Measurements from ENCODE around the gene ZNF397.
"Not testable (repeated sequence)": the region's sequence is repeated elsewhere in the genome, so short reads cannot be mapped to it uniquely, and the experiment has no call there.

The ZNF397 gene

DNA sequence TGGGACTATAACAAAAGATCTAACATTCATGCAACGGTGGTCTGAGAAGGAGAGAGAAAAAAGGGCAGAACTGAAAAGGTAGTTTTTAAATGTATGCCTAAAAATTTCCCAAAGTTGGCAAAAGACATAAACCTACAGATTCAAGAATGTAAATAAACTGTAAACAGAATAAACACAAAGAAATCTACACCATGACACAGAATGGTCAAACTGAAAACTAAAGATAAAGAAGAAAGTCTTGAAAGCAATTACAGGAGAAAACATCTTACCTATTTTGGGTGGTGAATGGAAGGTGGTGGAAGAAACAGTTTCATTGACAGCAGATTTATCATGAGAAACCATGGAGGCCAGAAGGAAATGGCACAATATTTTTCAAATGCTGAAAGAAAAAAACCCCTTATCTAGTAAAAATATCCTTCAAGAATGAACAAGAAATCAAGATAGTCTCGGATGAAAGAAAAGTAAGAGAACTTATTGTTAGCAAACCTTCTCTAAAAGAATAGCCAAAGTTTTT lies 35.6 kb upstream of the ZNF397 start:
- DNase-seq (ENCODE audit: insufficient read length, low spot score) = no peak
- FAIRE-seq = peak; percentile 75
- TF ChIP-seq CTCF (IDR thresholded peaks at IDR 0.05; ENCODE audit: insufficient read depth, missing control alignments) = no peak

DNA sequence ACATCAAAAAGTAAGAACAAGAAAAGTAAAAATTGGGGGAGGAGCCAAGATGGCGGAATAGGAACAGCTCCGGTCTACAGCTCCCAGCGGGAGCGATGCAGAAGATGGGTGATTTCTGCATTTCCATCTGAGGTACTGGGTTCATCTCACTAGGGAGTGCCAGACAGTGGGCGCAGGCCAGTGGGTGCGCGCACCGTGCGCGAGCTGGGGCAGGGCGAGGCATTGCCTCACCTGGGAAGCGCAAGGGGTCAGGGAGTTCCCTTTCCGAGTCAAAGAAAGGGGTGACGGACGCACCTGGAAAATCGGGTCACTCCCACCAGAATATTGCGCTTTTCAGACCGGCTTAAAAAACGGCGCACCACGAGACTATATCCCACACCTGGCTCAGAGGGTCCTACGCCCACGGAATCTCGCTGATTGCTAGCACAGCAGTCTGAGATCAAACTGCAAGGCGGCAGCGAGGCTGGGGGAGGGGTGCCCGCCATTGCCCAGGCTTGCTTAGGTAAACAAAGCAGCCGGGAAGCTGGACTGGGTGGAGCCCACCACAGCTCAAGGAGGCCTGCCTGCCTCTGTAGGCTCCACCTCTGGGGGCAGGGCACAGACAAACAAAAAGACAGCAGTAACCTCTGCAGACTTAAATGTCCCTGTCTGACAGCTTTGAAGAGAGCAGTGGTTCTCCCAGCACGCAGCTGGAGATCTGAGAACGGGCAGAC lies 34.9 kb upstream of the ZNF397 start:
- FAIRE-seq = not testable (repeated sequence)

GRCh38 chr18:35215026-35215425 lies 25.8 kb upstream of the ZNF397 start:
- DNase-seq (ENCODE audit: insufficient read length, low spot score) (no peak), FAIRE-seq (no peak)
- no peak for TF ChIP-seq CTCF (IDR thresholded peaks at IDR 0.05; ENCODE audit: insufficient read depth, missing control alignments)

More for the DNA sequence above, 34.9 kb upstream of the ZNF397 start:
- DNase-seq (ENCODE audit: insufficient read length, low spot score) = not testable (repeated sequence)

DNA sequence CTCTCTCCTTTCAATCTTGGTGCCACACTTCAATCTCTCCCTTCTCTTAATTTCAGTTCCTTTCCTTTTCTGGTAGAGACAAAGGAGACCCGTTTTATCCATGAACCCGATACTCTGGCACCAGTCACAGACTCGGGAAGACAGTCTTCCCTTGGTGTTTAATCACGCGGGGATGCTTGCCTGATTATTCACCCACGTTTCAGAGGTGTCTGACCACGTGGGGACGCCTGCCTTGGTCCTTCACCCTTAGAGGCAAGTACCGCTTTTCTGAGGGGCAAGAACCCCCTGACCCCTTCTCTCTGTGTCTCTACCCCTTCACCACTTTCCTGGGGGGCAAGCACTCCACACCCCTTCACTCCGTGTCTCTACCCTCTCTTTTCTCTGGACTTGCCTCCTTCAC lies 24.2 kb upstream of the ZNF397 start:
- FAIRE-seq; DNase-seq (ENCODE audit: insufficient read length, low spot score): not testable (repeated sequence)

GRCh38 chr18:35219331-35219730 lies 21.5 kb upstream of the ZNF397 start:
- FAIRE-seq; DNase-seq (ENCODE audit: insufficient read length, low spot score): not testable (repeated sequence)

GRCh38 chr18:35220424-35220823 lies 20.4 kb upstream of the ZNF397 start:
- FAIRE-seq (no peak), DNase-seq (ENCODE audit: insufficient read length, low spot score) (no peak)
- no peak for TF ChIP-seq CTCF (IDR thresholded peaks at IDR 0.05; ENCODE audit: insufficient read depth, missing control alignments)

DNA sequence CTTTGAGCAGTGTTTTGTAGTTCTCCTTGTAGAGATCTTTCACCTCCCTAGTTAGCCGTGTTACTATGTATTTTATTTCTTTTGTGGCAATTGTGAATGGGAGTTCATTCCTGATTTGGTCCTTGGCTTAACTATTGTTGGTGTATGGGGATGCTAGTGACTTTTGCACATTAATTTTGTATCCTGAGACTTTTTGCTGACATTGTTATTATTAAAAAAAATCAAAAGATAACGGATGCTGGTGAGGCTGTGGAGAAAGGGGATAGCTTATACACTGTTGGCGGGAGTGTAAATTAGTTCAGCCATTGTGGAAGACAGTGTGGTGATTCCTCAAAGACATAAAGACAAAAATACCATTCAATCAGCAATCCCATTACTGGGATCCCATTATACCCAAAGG lies 17.0 kb upstream of the ZNF397 start:
- no peak for TF ChIP-seq CTCF (IDR thresholded peaks at IDR 0.05; ENCODE audit: insufficient read depth, missing control alignments)
- DNase-seq (ENCODE audit: insufficient read length, low spot score) = no peak
- no peak for FAIRE-seq

DNA sequence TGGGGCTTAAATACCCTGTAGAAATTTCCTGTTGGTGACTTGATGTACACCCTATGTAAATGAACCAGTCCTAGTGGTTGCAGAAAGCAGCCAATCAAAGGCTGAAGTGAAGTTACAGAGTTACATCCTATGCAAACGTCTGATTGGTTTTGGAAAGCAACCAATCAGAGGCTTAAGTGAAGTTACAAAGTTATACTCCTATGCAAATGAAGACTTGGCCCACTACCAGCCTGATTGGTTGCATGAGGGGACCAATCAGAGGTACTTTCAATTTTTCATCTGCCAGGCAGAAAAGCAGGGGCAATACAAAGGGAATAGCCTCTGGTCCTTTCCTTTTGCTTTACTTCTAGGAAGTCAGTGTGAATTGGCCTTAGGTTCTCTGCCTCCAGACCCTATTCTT lies 13.6 kb upstream of the ZNF397 start:
- DNase-seq (ENCODE audit: insufficient read length, low spot score) (no peak), FAIRE-seq (no peak)
- TF ChIP-seq CTCF (IDR thresholded peaks at IDR 0.05; ENCODE audit: insufficient read depth, missing control alignments) = no peak

DNA sequence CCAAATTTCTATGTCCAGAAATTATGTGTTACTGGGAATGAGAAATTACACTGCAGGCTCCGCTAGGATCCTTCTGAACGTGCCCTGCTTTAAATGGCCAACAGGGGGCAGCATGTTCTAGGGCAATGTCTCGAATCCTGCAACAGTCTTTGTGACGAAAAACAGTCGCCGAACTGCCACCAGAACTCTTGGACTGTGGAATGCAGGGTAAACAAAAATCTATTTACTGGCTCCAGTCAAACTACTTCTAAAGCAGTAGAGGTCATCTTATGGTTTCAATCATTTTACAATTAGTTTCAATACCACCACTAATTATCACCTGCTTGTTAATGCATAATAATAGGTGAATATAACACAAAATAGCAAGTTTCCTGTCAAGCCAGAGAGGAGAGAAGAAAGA lies 9.8 kb upstream of the ZNF397 start:
- FAIRE-seq (peak; percentile 85), DNase-seq (ENCODE audit: insufficient read length, low spot score) (peak; percentile 41)
- TF ChIP-seq CTCF (IDR thresholded peaks at IDR 0.05; ENCODE audit: insufficient read depth, missing control alignments) = peak; percentile 89
